HG03469 (cell line): ENCODE data around the gene FGR.

Experiments
- ATAC-seq: cut with Tn5 transposase; IDR thresholded peaks from one replicate; pipeline ENCODE4 v1.9.1; 2021; ENCODE audit warnings: mild to moderate bottlenecking, moderate library complexity, moderate number of reproducible peaks; ENCODE audit not compliant: unreplicated experiment

Gene FGR

GRCh38 chr1:27569506-27570291 lies 65.3 kb downstream of the FGR start:
- ATAC-seq, result no peak

GRCh38 chr1:27569088-27569460 lies 65.9 kb downstream of the FGR start:
- no peak for ATAC-seq

GRCh38 chr1:27568300-27569087 lies 66.5 kb downstream of the FGR start:
- ATAC-seq, result peak; percentile 69

- ATAC-seq, result no peak
Observed at GRCh38 chr1:27567971-27568299, 67.0 kb downstream of the FGR start.

- no peak for ATAC-seq
Observed at GRCh38 chr1:27567146-27567526, 67.8 kb downstream of the FGR start.

GRCh38 chr1:27566462-27567145 lies 68.4 kb downstream of the FGR start:
- no peak for ATAC-seq

- ATAC-seq, result no peak
Observed at GRCh38 chr1:27564710-27565649, 70.0 kb downstream of the FGR start.

GRCh38 chr1:27563591-27564471 lies 71.2 kb downstream of the FGR start:
- no peak for ATAC-seq

GRCh38 chr1:27563341-27563590 lies 71.7 kb downstream of the FGR start:
- ATAC-seq, result no peak

GRCh38 chr1:27562534-27563340 lies 72.2 kb downstream of the FGR start:
- ATAC-seq, result no peak
